Naive B cell (primary cell): ENCODE results near the gene GALNT9. TPM values are rescaled to one million over a fixed set of nuclear protein-coding genes. Genes with fewer than 3 reads are reported as not detected.

Experiments used
- ATAC-seq, 2 donors: fragments of 150-1000 bp; cut with Tn5 transposase; 2 replicates each; pipeline ENCODE4 v1.10.0; 2021; ENCODE audit warnings: low read depth in 2 of 2, mild to moderate bottlenecking in 2 of 2, moderate library complexity in 2 of 2
- DNase-seq: peaks from one replicate; pipeline ENCODE4 v3.0.0; 2022
- H3K27ac Mint-ChIP-seq, 6 donors: one replicate each; pipeline ENCODE4 v1.8.0; 2020 to 2022; ENCODE audit warnings: mild to moderate bottlenecking in 6 of 6, mixed read lengths in 6 of 6, moderate library complexity in 5 of 6, inconsistent platforms in 2 of 6
- H3K27me3 Mint-ChIP-seq, 3 donors: one replicate each; pipeline ENCODE4 v1.8.0; 2021 to 2022; ENCODE audit warnings: mixed read lengths in 3 of 3, mild to moderate bottlenecking in 1 of 3
- H3K36me3 Mint-ChIP-seq, 2 donors: one replicate each; pipeline ENCODE4 v1.8.0; 2020 to 2022; ENCODE audit warnings: mixed read lengths in 2 of 2, inconsistent platforms in 1 of 2, mild to moderate bottlenecking in 1 of 2
- H3K4me1 Mint-ChIP-seq, 3 donors: one replicate each; pipeline ENCODE4 v1.8.0; 2020 to 2022; ENCODE audit warnings: mixed read lengths in 3 of 3, inconsistent platforms in 1 of 3, mild to moderate bottlenecking in 1 of 3, moderate library complexity in 1 of 3
- H3K4me3 Mint-ChIP-seq, 8 donors: one replicate each; pipeline ENCODE4 v1.8.0; 2020 to 2022; ENCODE audit warnings: mild to moderate bottlenecking in 8 of 8, mixed read lengths in 8 of 8, moderate library complexity in 8 of 8, inconsistent platforms in 2 of 8
- H3K9me3 Mint-ChIP-seq, 7 donors: one replicate each; pipeline ENCODE4 v1.8.0; 2020 to 2022; ENCODE audit warnings: mixed read lengths in 7 of 7, mild to moderate bottlenecking in 5 of 7, inconsistent platforms in 2 of 7, moderate library complexity in 1 of 7
- polyA plus RNA-seq, 6 donors: library from polyadenylated mRNA; unstranded; fragments of 300-500 nt; fragmentation: Illumina TruSeq; gene quantifications; one replicate each; pipeline ENCODE4 v1.2.3, GENCODE V29; 2021; ENCODE audit warnings: low read depth in 6 of 6

GALNT9 gene
- polyA plus RNA-seq, 6 donors from 2014 or later, result 0.43 to 3.0 (median 0.74) TPM; not detected in 3

GRCh38 chr12:132282950-132283771 is 46.2 kb downstream of the GALNT9 start:
- DNase-seq, result no peak
- ATAC-seq, result no peak
- Mint-ChIP-seq H3K4me1 (peaks cover 0 to 5% (median 4%) of the 10 kb centered on the region in 3 donors), H3K27me3 (peaks cover 9 to 69% (median 36%) of the 10 kb centered on the region in 3 donors), H3K27ac (no peak overlapping the region), H3K9me3 (peaks cover 0 to 4% (median 0%) of the 10 kb centered on the region in 7 donors), H3K4me3 (peak overlapping the region in 2 of 8 donors; percentile 10 to 72), H3K36me3 (no peaks in the 10 kb centered on the region)

- no peak overlapping the region for H3K27ac Mint-ChIP-seq
- peaks cover 0 to 5% (median 4%) of the 10 kb centered on the region in 3 donors for H3K4me1 Mint-ChIP-seq
- no peak overlapping the region for H3K4me3 Mint-ChIP-seq
- ATAC-seq (no peak), DNase-seq (no peak)
- no peaks in the 10 kb centered on the region for H3K36me3 Mint-ChIP-seq
- peaks cover 0 to 4% (median 0%) of the 10 kb centered on the region in 7 donors for H3K9me3 Mint-ChIP-seq
- H3K27me3 Mint-ChIP-seq, result peaks cover 9 to 66% (median 33%) of the 10 kb centered on the region in 3 donors
These were observed 47.1 kb downstream of the GALNT9 start for GRCh38 chr12:132282031-132282949.

GRCh38 chr12:132281038-132281437 is 48.4 kb downstream of the GALNT9 start:
- peaks cover 0 to 5% (median 4%) of the 10 kb centered on the region in 3 donors for H3K4me1 Mint-ChIP-seq
- peaks cover 13 to 66% (median 37%) of the 10 kb centered on the region in 3 donors for H3K27me3 Mint-ChIP-seq
- ATAC-seq (no peak), DNase-seq (no peak)
- H3K9me3 Mint-ChIP-seq, result peaks cover 0 to 2% (median 0%) of the 10 kb centered on the region in 7 donors
- no peaks in the 10 kb centered on the region for H3K36me3 Mint-ChIP-seq
- no peak overlapping the region for H3K4me3 Mint-ChIP-seq
- no peak overlapping the region for H3K27ac Mint-ChIP-seq

- no peak overlapping the region for H3K4me3 Mint-ChIP-seq
- peaks cover 0 to 2% (median 0%) of the 10 kb centered on the region in 7 donors for H3K9me3 Mint-ChIP-seq
- peaks cover 8 to 64% (median 32%) of the 10 kb centered on the region in 3 donors for H3K27me3 Mint-ChIP-seq
- peaks cover 0 to under 1% (median 0%) of the 10 kb centered on the region in 3 donors for H3K4me1 Mint-ChIP-seq
- no peak for ATAC-seq
- no peak overlapping the region for H3K27ac Mint-ChIP-seq
- no peaks in the 10 kb centered on the region for H3K36me3 Mint-ChIP-seq
- DNase-seq, result no peak
These were observed 49.0 kb downstream of the GALNT9 start for GRCh38 chr12:132280406-132280805.

- Mint-ChIP-seq H3K36me3 (no peaks in the 10 kb centered on the region), H3K27ac (no peak overlapping the region), H3K4me1 (no peaks in the 10 kb centered on the region), H3K27me3 (peaks cover 8 to 64% (median 35%) of the 10 kb centered on the region in 3 donors), H3K4me3 (no peak overlapping the region), H3K9me3 (peaks cover 0 to 2% (median 0%) of the 10 kb centered on the region in 7 donors)
- ATAC-seq (no peak), DNase-seq (no peak)
These were observed 49.5 kb downstream of the GALNT9 start for GRCh38 chr12:132279930-132280329.

GRCh38 chr12:132279184-132279889 is 50.1 kb downstream of the GALNT9 start:
- no peak overlapping the region for H3K27ac Mint-ChIP-seq
- H3K9me3 Mint-ChIP-seq, result peaks cover 0 to 2% (median 0%) of the 10 kb centered on the region in 7 donors
- no peaks in the 10 kb centered on the region for H3K4me1 Mint-ChIP-seq
- peaks cover 12 to 64% (median 40%) of the 10 kb centered on the region in 3 donors for H3K27me3 Mint-ChIP-seq
- H3K4me3 Mint-ChIP-seq, result no peak overlapping the region
- DNase-seq (no peak), ATAC-seq (no peak)
- H3K36me3 Mint-ChIP-seq, result no peaks in the 10 kb centered on the region

GRCh38 chr12:132278401-132279183 is 50.8 kb downstream of the GALNT9 start:
- H3K36me3 Mint-ChIP-seq, result no peaks in the 10 kb centered on the region
- H3K9me3 Mint-ChIP-seq, result peaks cover 0 to 2% (median 0%) of the 10 kb centered on the region in 7 donors
- DNase-seq (no peak), ATAC-seq (no peak)
- no peak overlapping the region for H3K4me3 Mint-ChIP-seq
- peaks cover 12 to 62% (median 40%) of the 10 kb centered on the region in 3 donors for H3K27me3 Mint-ChIP-seq
- H3K4me1 Mint-ChIP-seq, result no peaks in the 10 kb centered on the region
- H3K27ac Mint-ChIP-seq, result no peak overlapping the region

- no peak overlapping the region for H3K4me3 Mint-ChIP-seq
- no peaks in the 10 kb centered on the region for H3K36me3 Mint-ChIP-seq
- H3K27me3 Mint-ChIP-seq, result peaks cover 12 to 62% (median 40%) of the 10 kb centered on the region in 3 donors
- H3K4me1 Mint-ChIP-seq, result no peaks in the 10 kb centered on the region
- DNase-seq (no peak), ATAC-seq (no peak)
- no peak overlapping the region for H3K27ac Mint-ChIP-seq
- peaks cover 0 to 2% (median 0%) of the 10 kb centered on the region in 7 donors for H3K9me3 Mint-ChIP-seq
These were observed 51.4 kb downstream of the GALNT9 start for GRCh38 chr12:132277949-132278348.

GRCh38 chr12:132277374-132277941 is 51.9 kb downstream of the GALNT9 start:
- Mint-ChIP-seq H3K27me3 (peaks cover 12 to 67% (median 40%) of the 10 kb centered on the region in 3 donors), H3K4me3 (no peak overlapping the region), H3K9me3 (peaks cover 0 to 2% (median 0%) of the 10 kb centered on the region in 7 donors), H3K27ac (no peak overlapping the region), H3K4me1 (no peaks in the 10 kb centered on the region), H3K36me3 (no peaks in the 10 kb centered on the region)
- no peak for DNase-seq
- ATAC-seq, result no peak

- Mint-ChIP-seq H3K27ac (no peak overlapping the region), H3K27me3 (peaks cover 12 to 67% (median 40%) of the 10 kb centered on the region in 3 donors), H3K36me3 (no peaks in the 10 kb centered on the region), H3K4me3 (no peak overlapping the region), H3K4me1 (no peaks in the 10 kb centered on the region), H3K9me3 (peaks cover 0 to 2% (median 0%) of the 10 kb centered on the region in 7 donors)
- DNase-seq, result no peak
- ATAC-seq, result no peak
These were observed 52.5 kb downstream of the GALNT9 start for GRCh38 chr12:132276827-132277373.

GRCh38 chr12:132276066-132276826 is 53.1 kb downstream of the GALNT9 start:
- ATAC-seq (no peak), DNase-seq (no peak)
- H3K27me3 Mint-ChIP-seq, result peaks cover 12 to 67% (median 40%) of the 10 kb centered on the region in 3 donors
- H3K9me3 Mint-ChIP-seq, result peaks cover 0 to 2% (median 0%) of the 10 kb centered on the region in 7 donors
- H3K4me3 Mint-ChIP-seq, result no peak overlapping the region
- no peaks in the 10 kb centered on the region for H3K4me1 Mint-ChIP-seq
- H3K36me3 Mint-ChIP-seq, result no peaks in the 10 kb centered on the region
- H3K27ac Mint-ChIP-seq, result no peak overlapping the region
